IMR-90 (cell line): ENCODE results near the gene THOP1. TPM values are rescaled to one million over a fixed set of nuclear protein-coding genes. Genes with fewer than 3 reads are reported as not detected.

ENCODE experiments used
- ATAC-seq: fragments of 200-7000 bp; cut with Tn5 transposase; 2 replicates; pipeline ENCODE4 v1.9.1; 2020; ENCODE audit warnings: low read depth, mild to moderate bottlenecking, moderate library complexity
- BruUV-seq: library from RNA; stranded (reverse); fragments of 400-500 nt; replicated peaks from 2 replicates; lab custom pipeline; 2021; lab: Mats Ljungman, UMichigan
- CTCF ChIA-PET: fragments of 300-600 bp; formaldehyde crosslinking; extraction: SDS; loops from one replicate; lab custom pipeline; 2021; ENCODE audit warnings: antibody characterized with exemption; lab: Yijun Ruan, JAX
- POLR2A ChIA-PET: fragments of 300-600 bp; sonication (Branson Sonifier 250); formaldehyde crosslinking; loops from one replicate; lab custom pipeline; 2022; ENCODE audit warnings: antibody characterized with exemption; ENCODE audit not compliant: unreplicated experiment; lab: Charles Lee
- DNase-seq: peaks from one replicate; pipeline ENCODE4 v3.0.0; 2013
- H2AFZ ChIP-seq: replicated peaks from 2 replicates; pipeline ENCODE3; 2013; ENCODE audit warnings: low read length, mild to moderate bottlenecking; ENCODE audit not compliant: poor library complexity
- H2AK5ac ChIP-seq: 2 replicates; pipeline ENCODE4 v1.6.1; 2013; ENCODE audit warnings: low read depth, low read length, inconsistent platforms
- H2AK9ac ChIP-seq: replicated peaks from 2 replicates; pipeline ENCODE3; 2013; ENCODE audit warnings: mild to moderate bottlenecking, low read depth, low read length, moderate library complexity; ENCODE audit not compliant: poor library complexity
- H2BK120ac ChIP-seq: 2 replicates; pipeline ENCODE4 v1.6.1; 2013; ENCODE audit warnings: low read depth, low read length, inconsistent platforms
- H2BK15ac ChIP-seq: 3 replicates; pipeline ENCODE4 v1.6.1; 2013; ENCODE audit warnings: low read depth, low read length, inconsistent platforms
- H2BK20ac ChIP-seq: 2 replicates; pipeline ENCODE4 v1.6.1; 2013; ENCODE audit warnings: low read depth, mild to moderate bottlenecking, inconsistent platforms, low read length, moderate library complexity
- H2BK5ac ChIP-seq: 2 replicates; pipeline ENCODE4 v1.6.1; 2013; ENCODE audit warnings: mild to moderate bottlenecking, low read depth, low read length, inconsistent platforms; ENCODE audit not compliant: poor library complexity, severe bottlenecking
- H3K14ac ChIP-seq: replicated peaks from 2 replicates; pipeline ENCODE4 v1.6.1; 2013; ENCODE audit warnings: low read depth, low read length, inconsistent platforms
- H3K18ac ChIP-seq: 2 replicates; pipeline ENCODE4 v1.6.1; 2013; ENCODE audit warnings: low read depth, low read length, control low read depth
- H3K23ac ChIP-seq: 2 replicates; pipeline ENCODE4 v1.6.1; 2013; ENCODE audit warnings: low read depth, low read length, inconsistent platforms
- H3K27ac ChIP-seq: 2 replicates; pipeline ENCODE4 v1.5.1; 2013; ENCODE audit warnings: mild to moderate bottlenecking, control low read depth, low read length; ENCODE audit not compliant: insufficient read depth
- H3K27me3 ChIP-seq: 2 replicates; pipeline ENCODE4 v1.6.1; 2013; ENCODE audit warnings: low read length; ENCODE audit not compliant: control insufficient read depth, insufficient read depth
- H3K36me3 ChIP-seq: 2 replicates; pipeline ENCODE4 v1.6.1; 2013; ENCODE audit warnings: low read length, mixed read lengths; ENCODE audit not compliant: control insufficient read depth, insufficient read depth
- H3K4ac ChIP-seq: 2 replicates; pipeline ENCODE4 v1.6.1; 2013; ENCODE audit warnings: low read depth, low read length, inconsistent platforms
- H3K4me1 ChIP-seq: 2 replicates; pipeline ENCODE4 v1.6.1; 2013; ENCODE audit warnings: low read length, mixed read lengths; ENCODE audit not compliant: control insufficient read depth, insufficient read depth
- H3K4me2 ChIP-seq: 2 replicates; pipeline ENCODE4 v1.6.1; 2013; ENCODE audit warnings: low read depth, mild to moderate bottlenecking, control low read depth, low read length, moderate library complexity
- H3K4me3 ChIP-seq: 2 replicates; pipeline ENCODE4 v1.5.1; 2013; ENCODE audit warnings: low read depth, mild to moderate bottlenecking, control low read depth, low read length, moderate library complexity; ENCODE audit not compliant: insufficient read depth
- H3K56ac ChIP-seq: 2 replicates; pipeline ENCODE4 v1.6.1; 2013; ENCODE audit warnings: low read length, inconsistent platforms; ENCODE audit not compliant: insufficient read depth; ENCODE audit errors: extremely low read depth
- H3K79me1 ChIP-seq, 2 experiments: 2 replicates each; pipeline ENCODE4 v1.6.1; 2013; ENCODE audit warnings: low read length in 2 of 2, inconsistent platforms in 1 of 2, low read depth in 1 of 2
- H3K9ac ChIP-seq: 2 replicates; pipeline ENCODE4 v1.6.1; 2013; ENCODE audit warnings: low read depth, low read length, control low read depth
- H3K9me1 ChIP-seq: 2 replicates; pipeline ENCODE4 v1.6.1; 2013; ENCODE audit warnings: low read length, inconsistent platforms; ENCODE audit not compliant: insufficient read depth
- H3K9me3 ChIP-seq: 2 replicates; pipeline ENCODE4 v1.6.1; 2013; ENCODE audit warnings: low read length; ENCODE audit not compliant: control insufficient read depth, insufficient read depth
- H4K20me1 ChIP-seq: 2 replicates; pipeline ENCODE4 v1.6.1; 2013; ENCODE audit warnings: low read length, inconsistent platforms; ENCODE audit not compliant: insufficient read depth
- H4K5ac ChIP-seq: 2 replicates; pipeline ENCODE4 v1.6.1; 2013; ENCODE audit warnings: mild to moderate bottlenecking, low read depth, low read length, control low read depth
- H4K8ac ChIP-seq, 2 experiments: 2 replicates each; pipeline ENCODE4 v1.6.1; 2013; ENCODE audit warnings: low read depth in 2 of 2, low read length in 2 of 2, control low read depth in 1 of 2, inconsistent platforms in 1 of 2
- H4K91ac ChIP-seq: 2 replicates; pipeline ENCODE4 v1.6.1; 2013; ENCODE audit warnings: low read depth, low read length, inconsistent platforms; ENCODE audit not compliant: insufficient read depth
- CEBPB ChIP-seq: IDR thresholded peaks from 2 replicates; pipeline ENCODE4 v1.6.1; 2012; ENCODE audit warnings: low read depth, low read length, improper control_type of control experiment
- CHD1 ChIP-seq: IDR thresholded peaks from 2 replicates; pipeline ENCODE4 v1.6.1; 2012; ENCODE audit warnings: low read depth, low read length, improper control_type of control experiment
- ELK1 ChIP-seq: fragments of 150-350 bp; IDR thresholded peaks from 2 replicates; pipeline ENCODE4 v1.6.1; 2016; ENCODE audit warnings: low read depth, mild to moderate bottlenecking, low read length, moderate library complexity, borderline replicate concordance
- FOS ChIP-seq: fragments of 150-350 bp; IDR thresholded peaks from 2 replicates; pipeline ENCODE4 v1.6.1; 2016; ENCODE audit warnings: low read depth, low read length
- MAZ ChIP-seq: IDR thresholded peaks from 2 replicates; pipeline ENCODE4 v1.6.1; 2012; ENCODE audit warnings: low read depth, mild to moderate bottlenecking, low read length, improper control_type of control experiment, moderate library complexity, borderline replicate concordance
- MXI1 ChIP-seq: IDR thresholded peaks from 2 replicates; pipeline ENCODE4 v1.6.1; 2012; ENCODE audit warnings: low read depth, mild to moderate bottlenecking, low read length, moderate library complexity, borderline replicate concordance
- NFE2L2 ChIP-seq: fragments of 150-350 bp; IDR thresholded peaks from 2 replicates; pipeline ENCODE4 v1.6.1; 2016; ENCODE audit warnings: low read depth, mild to moderate bottlenecking, low read length
- POLR2A ChIP-seq: IDR thresholded peaks from 2 replicates; pipeline ENCODE4 v1.6.1; 2012; ENCODE audit warnings: mild to moderate bottlenecking, low read depth, low read length
- RCOR1 ChIP-seq: IDR thresholded peaks from 2 replicates; pipeline ENCODE4 v1.6.1; 2012; ENCODE audit warnings: mild to moderate bottlenecking, low read length, improper control_type of control experiment; ENCODE audit not compliant: insufficient replicate concordance
- RFX5 ChIP-seq: IDR thresholded peaks from 2 replicates; pipeline ENCODE4 v1.8.0; 2012; ENCODE audit warnings: low read depth, mild to moderate bottlenecking, low read length, moderate library complexity
- SMC3 ChIP-seq: fragments of 150-350 bp; IDR thresholded peaks from 2 replicates; pipeline ENCODE4 v1.6.1; 2016; ENCODE audit warnings: low read depth, mild to moderate bottlenecking, antibody characterized with exemption, low read length, moderate library complexity
- USF2 ChIP-seq: fragments of 150-350 bp; IDR thresholded peaks from 2 replicates; pipeline ENCODE4 v1.6.1; 2017; ENCODE audit warnings: mild to moderate bottlenecking, antibody characterized with exemption, low read length, low read depth
- WGBS, 2 experiments: methylation state at CpG; one replicate each; pipeline versions ENCODE4 v1.1.5 to v1.1.7; 2013; ENCODE audit warnings: missing lambda C conversion rate in 2 of 2; ENCODE audit not compliant: insufficient read length in 1 of 2; ENCODE audit errors: extremely low coverage in 2 of 2; 5-methylcytosine and 5-hydroxymethylcytosine counted together
- dilution Hi-C: fragments of 300-500 bp; cut with HindIII; formaldehyde crosslinking; loops from one replicate; pipeline ENCODE4 v1.14.3; 2018; ENCODE audit warnings: low sequenced_read_pairs; ENCODE audit not compliant: unreplicated experiment
- in situ Hi-C: fragments of 300-500 bp; cut with MboI; formaldehyde crosslinking; loops from 3 replicates; pipeline ENCODE4 v1.14.3; 2019; ENCODE audit warnings: low sequenced_read_pairs, inconsistent platforms, mixed read lengths
- intact Hi-C: fragments of 100-400 bp; cut with micrococcal nuclease; formaldehyde crosslinking; loops from 2 replicates; pipeline ENCODE4 v1.10.0; 2022
- polyA plus RNA-seq, 3 experiments: library from polyadenylated mRNA; depleted of rRNA; stranded (reverse); fragments of >200 nt; gene quantifications; 2 replicates each; pipeline ENCODE4 v1.2.3, GENCODE V29; 2012; ENCODE audit warnings: low replicate concordance in 1 of 3
- total RNA-seq: library from RNA; depleted of rRNA; stranded (reverse); fragments of >200 nt; gene quantifications from 2 replicates; pipeline ENCODE4 v1.2.3, GENCODE V29; 2012

The THOP1 gene
- total and polyA plus RNA-seq, 2 of the 4 experiments (the other 2 are of a cell fraction) = 57.5 to 91.9 TPM

DNA sequence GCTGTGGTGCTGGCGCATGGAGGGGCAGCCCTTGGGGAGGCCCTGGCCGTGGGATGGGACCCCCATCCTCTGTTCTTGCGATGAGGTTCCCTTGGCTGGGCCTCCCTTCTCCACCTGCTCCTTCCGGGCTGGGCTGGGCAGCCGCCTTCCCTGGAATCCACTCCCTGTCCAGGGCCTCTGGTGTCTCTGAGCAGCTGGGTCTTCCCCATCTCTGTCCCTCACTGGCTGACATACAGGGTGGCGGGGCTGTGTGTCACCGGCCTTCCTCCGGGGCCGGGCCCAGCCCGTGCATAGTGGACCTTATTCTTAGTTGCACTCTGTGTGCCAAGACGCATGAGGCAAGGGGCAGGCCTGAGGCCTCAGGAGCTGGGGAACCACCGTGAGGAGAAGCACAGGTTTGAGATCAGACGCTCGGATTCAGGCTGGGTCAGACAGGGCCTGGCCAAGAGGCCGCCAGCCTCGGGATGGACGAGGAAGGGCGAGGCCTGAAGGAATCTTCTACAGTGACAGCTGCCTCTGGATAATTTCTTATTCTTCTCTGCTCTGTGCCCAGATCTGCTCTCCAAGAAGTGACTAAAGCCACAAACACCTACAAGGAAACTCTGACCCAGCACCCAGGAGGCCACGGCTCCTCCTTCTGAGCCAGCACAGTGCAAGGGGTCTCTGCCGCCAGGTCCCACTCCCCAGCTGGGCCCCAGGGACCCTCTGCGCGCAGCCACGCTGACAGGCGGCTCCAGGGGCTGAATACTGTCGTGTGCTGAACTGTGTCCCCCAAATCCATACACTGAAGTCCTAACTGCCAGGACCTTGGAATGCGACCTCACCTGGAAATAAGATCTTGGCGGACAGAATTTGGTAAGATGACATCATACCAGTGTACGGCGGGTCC, 13.3 kb upstream of the THOP1 start:
- POLR2A ChIA-PET = no interaction called here

More for the DNA sequence above, 13.3 kb upstream of the THOP1 start:
- H3K27ac ChIP-seq = no peak overlapping the region
- no peak overlapping the region for H3K4me3 ChIP-seq
- no peak overlapping the region for H3K18ac ChIP-seq
- no peak overlapping the region for H2BK20ac ChIP-seq
- H3K14ac ChIP-seq = no peak overlapping the region
- H3K9me1 ChIP-seq = peaks cover 6% of the 10 kb centered on the region; the same call in 1 of the 2 replicates
- intact Hi-C loops (no loop called here), dilution Hi-C loops (no loop called here), in situ Hi-C loops (no loop called here)
- peaks cover 16% of the 10 kb centered on the region; the same call in 1 of the 2 replicates for H3K36me3 ChIP-seq
- peaks cover 79% of the 10 kb centered on the region for H4K20me1 ChIP-seq
- H2BK5ac ChIP-seq = no peak overlapping the region
- peaks cover 0 to 70% of the 10 kb centered on the region in 2 experiments; a peak in 2 of 4 replicates for H3K79me1 ChIP-seq
- no peak overlapping the region for H4K8ac ChIP-seq
- no peak overlapping the region for H3K56ac ChIP-seq
- BruUV-seq = no TSS peak
- no peak overlapping the region for H2BK15ac ChIP-seq
- no peak overlapping the region for H3K4ac ChIP-seq
- peak overlapping the region; percentile 65 for H2AK9ac ChIP-seq
- H4K5ac ChIP-seq = no peak overlapping the region
- H3K23ac ChIP-seq = no peak overlapping the region
- WGBS, 2 experiments = 88% methylated on average over 20 of the region's 29 CpGs; no CpG with 5 or more reads in 1 of the 2 experiments
- no peak overlapping the region for H2BK120ac ChIP-seq
- no peak overlapping the region; the same call in 1 of the 2 replicates for H2AK5ac ChIP-seq
- TF ChIP-seq USF2 (no peak), FOS (no peak), MXI1 (no peak), CEBPB (no peak), NFE2L2 (no peak), SMC3 (no peak), ELK1 (no peak), CHD1 (no peak), MAZ (no peak), POLR2A (no peak), RCOR1 (no peak), RFX5 (no peak)
- H3K9ac ChIP-seq = no peak overlapping the region
- ATAC-seq (no peak), DNase-seq (no peak)
- H4K91ac ChIP-seq = no peak overlapping the region
- peaks cover 2% of the 10 kb centered on the region; the same call in 1 of the 2 replicates for H3K4me1 ChIP-seq
- no peak overlapping the region for H3K4me2 ChIP-seq
- CTCF ChIA-PET = no interaction called here
- H3K9me3 ChIP-seq = no peaks in the 10 kb centered on the region
- H3K27me3 ChIP-seq = no peaks in the 10 kb centered on the region
- no peak overlapping the region for H2AFZ ChIP-seq
